Measurements from ENCODE around the gene IQSEC1. TPM values are rescaled to one million over a fixed set of nuclear protein-coding genes. Genes with fewer than 3 reads are reported as not detected.

The IQSEC1 gene
- total RNA-seq, 1 donor from 2014 or later = 81.2 TPM

DNA sequence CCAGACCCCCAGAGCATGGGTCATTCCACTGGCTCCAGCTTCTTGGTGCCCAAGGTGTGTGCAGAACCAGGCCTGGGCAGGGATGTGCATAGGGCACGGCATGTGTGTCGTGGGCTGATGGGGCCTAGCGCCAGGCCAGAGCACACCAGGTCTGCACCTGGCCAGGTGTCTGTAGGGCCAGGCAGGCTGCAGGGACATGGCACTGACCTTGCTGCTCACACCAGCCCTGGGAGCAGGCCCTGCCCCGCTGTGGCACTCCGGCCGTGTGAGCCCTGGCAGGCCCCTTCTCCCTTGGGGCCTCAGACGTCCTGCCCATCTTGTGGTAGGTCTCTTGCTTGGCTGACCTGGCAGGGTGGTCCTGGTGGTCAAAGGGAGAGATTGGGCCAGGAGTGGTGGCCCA, 147.6 kb downstream of the IQSEC1 start:
- DNase-seq (ENCODE audit: missing footprints) = no peak
- intact Hi-C loops (cut with DNase I) = no loop called here
- no peak for ATAC-seq

DNA sequence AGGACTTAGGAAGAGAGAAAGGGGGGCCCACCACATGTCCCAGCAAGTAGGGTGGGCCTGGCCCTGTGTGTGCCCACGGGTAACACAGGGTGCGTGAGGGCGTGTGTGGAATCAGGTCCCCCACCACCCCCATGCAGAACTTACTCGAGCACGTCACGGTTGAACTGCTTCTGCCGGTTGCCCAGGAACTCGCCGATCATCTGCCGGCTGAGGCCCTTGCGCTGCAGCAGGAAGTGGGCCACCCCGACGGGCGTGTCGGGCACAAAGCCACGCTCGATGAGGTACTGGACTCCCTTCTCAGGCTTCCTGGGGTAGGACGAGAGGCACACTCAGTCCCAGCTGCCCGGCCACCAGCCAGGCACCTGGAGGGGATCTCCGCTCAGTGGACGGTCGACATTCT, 148.8 kb downstream of the IQSEC1 start:
- intact Hi-C loops (cut with DNase I) = no loop called here
- DNase-seq (ENCODE audit: missing footprints) (no peak), ATAC-seq (no peak)

DNA sequence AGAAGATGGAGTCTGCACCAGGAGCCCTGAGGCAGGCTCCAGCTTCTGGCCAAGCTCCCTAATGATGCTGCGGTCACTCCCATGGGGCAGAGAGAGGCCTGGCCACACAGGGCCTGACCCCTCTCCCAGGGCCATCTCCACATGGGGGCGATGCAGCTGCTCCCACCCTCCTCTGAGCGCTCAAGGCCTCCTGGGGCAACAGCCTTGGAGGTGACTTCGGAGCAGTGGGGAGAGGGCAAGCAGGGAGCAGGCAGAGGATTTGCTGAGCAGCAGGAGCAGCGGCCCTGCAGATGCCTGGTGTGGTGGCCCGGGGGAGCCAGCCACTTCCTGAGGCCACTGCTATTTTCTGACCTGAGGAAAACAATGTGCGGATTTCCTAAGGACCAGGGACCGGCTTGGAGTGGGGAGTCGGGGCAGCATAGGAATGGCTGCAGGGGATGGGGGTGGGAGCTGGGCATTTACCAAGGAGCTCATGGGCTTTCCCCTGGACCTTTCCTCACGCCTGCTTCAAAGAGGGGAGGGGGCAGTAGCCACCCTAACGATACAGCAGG, 150.3 kb downstream of the IQSEC1 start:
- DNase-seq (ENCODE audit: missing footprints) (no peak), ATAC-seq (no peak)
- intact Hi-C loops (cut with DNase I) = no loop called here

DNA sequence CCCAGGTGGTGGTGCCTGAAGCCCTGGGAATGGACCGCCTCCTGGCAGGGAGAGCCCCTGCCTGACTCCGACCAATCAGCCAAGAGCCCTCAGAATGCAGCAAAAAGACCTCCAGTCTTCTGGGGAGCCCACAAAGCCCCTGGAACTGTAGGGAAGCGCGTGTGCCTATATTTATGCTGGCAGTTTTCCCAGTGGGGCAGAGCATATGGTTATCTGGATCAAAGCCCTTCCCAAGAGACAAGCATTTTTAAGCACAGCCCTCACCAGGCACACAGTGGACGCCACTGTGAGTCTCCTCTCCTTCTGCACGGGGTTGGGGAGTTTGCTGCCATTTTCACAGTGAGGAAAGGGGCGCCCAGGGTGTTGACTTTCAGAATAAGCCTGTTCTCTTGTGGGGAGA, 150.9 kb downstream of the IQSEC1 start:
- no peak for DNase-seq (ENCODE audit: missing footprints)
- intact Hi-C loops (cut with DNase I) = no loop called here
- no peak for ATAC-seq

DNA sequence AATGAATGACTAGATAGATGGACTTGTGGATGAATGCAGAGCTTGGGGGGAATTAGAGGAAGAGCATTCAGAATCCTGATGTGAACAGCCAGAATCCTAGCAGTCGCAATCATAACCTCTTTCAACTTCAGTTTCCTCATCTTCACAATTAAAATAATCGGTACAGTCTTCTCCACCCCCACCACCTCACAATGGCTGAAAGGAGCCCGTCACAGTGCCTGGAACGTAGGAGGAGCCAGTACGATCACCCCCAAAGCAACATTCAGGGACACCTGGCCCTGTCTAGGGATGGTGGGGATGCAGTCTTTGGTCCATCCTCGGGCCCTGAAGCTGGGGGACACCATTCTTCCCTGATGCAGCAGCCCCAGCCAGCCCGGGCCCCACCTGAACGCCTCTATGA, 151.5 kb downstream of the IQSEC1 start:
- intact Hi-C loops (cut with DNase I) = no loop called here
- ATAC-seq (no peak), DNase-seq (ENCODE audit: missing footprints) (no peak)

DNA sequence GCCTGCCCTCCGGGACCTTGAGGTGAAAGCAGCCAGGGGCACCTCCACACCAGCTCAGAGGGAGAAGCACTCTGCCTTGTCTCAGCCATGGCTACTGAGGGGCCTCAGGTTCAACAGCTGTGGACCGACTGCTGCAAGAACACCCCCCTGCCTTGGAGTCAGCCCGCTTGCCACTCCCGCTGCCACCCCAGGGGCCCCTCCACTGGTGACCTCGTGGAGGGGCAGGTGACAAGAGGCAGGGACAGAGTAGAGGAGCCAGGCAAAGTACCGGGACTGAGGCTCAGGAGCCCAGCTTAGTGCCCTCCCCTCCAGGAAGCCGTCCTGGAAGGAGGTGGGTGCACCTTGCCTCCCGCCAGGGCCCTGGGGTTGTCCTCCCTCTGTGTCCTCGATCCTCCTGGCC, 152.3 kb downstream of the IQSEC1 start:
- intact Hi-C loops (cut with DNase I) = no loop called here
- ATAC-seq (no peak), DNase-seq (ENCODE audit: missing footprints) (no peak)

DNA sequence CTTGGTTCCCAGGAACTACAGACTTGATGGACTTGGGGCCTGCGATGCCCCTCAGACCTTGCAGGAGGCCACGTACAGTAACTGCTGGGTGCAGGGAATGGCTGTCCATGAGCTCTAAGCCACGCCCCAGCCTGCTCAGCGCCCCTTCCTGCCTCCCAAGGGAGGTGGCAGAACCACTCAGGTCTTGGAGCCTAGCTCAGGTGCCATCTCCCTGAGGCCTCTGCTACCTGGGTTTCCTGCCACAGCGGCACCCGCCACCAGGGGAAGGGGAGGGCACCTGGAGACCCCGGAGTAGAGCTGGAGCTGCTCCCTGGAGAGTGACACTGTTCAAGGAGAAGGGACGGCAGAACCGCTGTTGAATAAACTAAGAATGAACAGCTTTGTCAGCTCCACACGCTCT, 154.0 kb downstream of the IQSEC1 start:
- DNase-seq (ENCODE audit: missing footprints) = no peak
- intact Hi-C loops (cut with DNase I) = no loop called here
- ATAC-seq = no peak

DNA sequence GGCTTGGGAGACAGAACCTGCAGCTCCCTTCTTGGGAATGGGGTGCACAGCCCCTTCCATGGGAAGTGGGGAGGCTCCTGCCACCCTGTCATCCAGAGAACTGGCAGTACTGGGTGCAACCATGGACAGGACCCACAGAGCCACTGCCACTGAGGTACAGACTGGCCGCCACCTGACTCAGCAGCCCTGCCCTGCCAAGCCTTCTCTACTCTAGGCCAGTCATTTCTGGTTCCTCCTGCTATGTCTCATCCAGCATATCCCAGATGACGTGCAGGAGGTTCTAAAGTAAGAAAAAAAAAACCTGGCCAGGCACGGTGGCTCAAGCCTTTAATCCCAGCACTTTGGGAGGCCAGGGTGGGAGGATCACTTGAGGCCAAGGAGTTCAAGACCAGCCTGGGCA, 155.0 kb downstream of the IQSEC1 start:
- DNase-seq (ENCODE audit: missing footprints) (no peak), ATAC-seq (no peak)
- intact Hi-C loops (cut with DNase I) = no loop called here

DNA sequence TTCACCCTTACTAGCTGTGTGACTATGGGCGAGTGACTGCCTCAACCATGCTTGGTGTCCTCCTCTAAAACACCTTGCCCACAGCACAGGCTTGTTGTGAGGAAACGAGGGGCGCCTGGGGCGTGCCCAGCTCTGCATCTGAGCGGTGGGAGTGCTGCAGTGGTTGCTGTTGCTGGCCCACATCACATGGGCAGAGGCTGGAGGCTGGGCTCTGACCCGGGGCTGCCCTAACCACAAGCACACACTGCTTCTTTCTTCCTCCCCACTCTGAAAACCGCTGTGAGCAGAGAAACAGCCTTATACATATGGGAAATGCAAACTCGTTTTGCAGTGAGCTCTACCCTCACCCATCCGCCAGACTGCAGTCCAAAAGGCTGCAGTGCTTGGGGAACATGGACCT, 157.1 kb downstream of the IQSEC1 start:
- no peak for ATAC-seq
- intact Hi-C loops (cut with DNase I) = no loop called here
- DNase-seq (ENCODE audit: missing footprints) = no peak

DNA sequence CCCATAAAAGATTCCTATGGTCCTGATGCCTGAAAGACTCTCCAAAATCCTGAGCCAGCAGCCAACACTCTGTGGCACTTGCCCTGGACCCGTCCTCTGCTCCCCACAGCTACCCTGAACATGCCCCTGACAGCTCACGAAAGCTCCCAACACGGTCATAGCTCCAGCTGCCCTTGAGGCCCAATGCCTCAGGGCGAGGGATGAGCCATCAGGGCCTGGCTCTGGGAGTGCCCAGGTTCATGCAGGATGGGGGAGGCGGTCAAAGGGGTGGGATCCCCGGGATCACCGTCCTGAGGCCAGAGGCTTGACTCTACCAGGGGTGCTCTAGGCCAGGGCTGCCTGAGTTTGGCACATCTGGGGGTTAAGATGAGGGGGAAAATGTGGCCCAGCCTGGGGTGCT, 159.1 kb downstream of the IQSEC1 start:
- intact Hi-C loops (cut with DNase I) = no loop called here
- DNase-seq (ENCODE audit: missing footprints) (no peak), ATAC-seq (no peak)

DNA sequence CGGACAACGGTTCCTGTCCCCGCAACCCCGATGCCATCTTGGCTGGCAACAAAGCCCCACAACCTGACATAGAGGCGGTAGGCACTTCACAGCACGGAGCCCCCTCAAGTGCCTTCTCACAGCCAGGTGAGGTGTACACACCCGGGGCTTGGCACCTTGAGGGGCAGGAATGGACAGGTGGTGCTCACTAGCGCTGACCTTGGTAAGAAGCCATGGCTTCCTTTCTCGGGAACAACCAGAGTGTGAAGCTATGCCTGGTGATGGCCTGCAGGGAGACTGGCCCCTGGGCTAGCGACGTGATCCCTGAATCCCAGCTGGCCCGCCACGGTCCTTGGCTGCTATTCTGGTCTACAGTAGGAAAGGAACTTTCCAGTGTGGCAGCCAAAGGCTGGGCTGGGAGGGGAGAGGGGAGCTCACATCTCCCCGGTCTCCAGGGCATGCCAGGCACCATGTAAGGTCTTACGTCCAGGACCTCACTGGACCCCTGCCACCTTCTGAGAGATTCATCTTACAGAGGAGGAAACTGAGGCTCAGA, 161.3 kb downstream of the IQSEC1 start:
- peak; percentile 53 for DNase-seq (ENCODE audit: missing footprints)
- ATAC-seq = no peak
- intact Hi-C loops (cut with DNase I) = no loop called here

DNA sequence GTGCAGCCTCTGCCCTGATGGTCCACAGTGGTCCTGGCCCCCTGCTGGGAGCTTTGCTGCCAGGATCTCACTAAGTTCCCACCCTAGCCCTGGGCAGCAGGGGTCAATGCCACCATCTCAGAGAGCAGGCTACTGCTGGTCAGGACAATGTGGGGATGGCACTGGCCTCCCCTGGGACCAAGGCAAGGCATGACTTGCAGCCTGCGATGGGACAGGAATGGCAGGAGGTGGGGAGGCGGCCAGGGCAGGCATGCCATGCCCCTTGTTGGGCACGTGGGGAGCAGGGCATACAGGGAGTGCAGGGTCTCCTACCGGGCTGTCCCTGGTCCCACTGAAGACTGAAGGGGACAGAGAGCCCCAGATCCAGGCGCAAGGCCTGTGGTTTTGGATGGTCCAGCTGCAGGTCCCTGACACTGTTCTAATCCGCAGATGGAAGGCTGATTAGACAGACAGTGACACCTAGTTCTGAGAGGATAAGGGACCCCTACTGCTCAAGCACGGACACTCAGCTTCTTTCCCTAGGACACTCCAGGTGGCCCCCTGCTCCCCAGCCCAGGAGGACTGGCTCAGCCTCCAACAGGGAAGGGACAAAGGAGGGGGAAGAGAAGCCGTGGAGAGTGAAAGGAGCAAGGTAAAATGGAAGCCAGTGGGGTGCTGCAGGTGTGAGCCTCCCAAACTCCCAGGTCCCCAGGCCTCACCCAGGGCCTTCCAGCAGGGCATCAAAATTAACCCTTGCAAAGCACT, 162.7 kb downstream of the IQSEC1 start:
- DNase-seq (ENCODE audit: missing footprints) (no peak), ATAC-seq (no peak)
- intact Hi-C loops (cut with DNase I) = no loop called here

DNA sequence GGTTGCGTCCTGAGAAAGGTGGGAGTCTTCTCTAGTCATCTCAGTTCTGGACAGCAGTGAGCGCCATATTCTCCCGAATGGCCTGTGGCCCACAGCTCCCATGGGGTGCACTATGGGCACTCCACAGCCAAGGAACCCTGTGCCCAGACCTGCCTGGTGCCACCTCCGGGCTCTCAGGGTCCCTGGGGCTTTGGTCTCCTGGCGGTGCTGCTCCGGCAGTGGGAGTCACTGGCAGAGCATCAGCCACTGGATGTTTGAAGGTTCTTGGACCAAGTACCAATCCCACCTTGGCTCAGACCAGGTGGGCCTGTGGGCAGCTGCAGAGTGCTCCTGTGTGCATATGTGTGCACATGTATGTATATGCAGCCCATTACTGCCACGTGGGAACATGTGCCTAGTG, 163.5 kb downstream of the IQSEC1 start:
- intact Hi-C loops (cut with DNase I) = no loop called here
- ATAC-seq (no peak), DNase-seq (ENCODE audit: missing footprints) (peak; percentile 55)

DNA sequence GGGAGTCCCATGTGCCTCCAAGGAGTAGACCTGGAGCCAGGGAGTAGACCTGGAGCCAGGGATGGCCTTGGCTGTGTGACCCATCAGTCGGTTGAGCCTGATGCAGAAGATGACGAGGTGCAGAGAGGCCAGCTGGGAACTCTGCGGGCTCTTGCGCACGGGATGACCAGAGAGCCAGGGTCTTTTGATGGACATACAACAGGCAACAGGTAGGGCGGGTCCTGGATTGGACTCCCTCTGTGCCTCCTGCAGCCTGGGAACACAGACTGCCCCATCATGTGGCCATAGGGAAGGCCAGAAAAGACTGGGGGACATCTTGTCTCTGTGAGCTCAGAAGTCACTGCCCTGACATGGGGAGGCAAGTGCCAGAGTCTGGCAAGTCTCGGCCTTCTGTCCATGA, 164.4 kb downstream of the IQSEC1 start:
- ATAC-seq = no peak
- intact Hi-C loops (cut with DNase I) = no loop called here
- peak; percentile 45 for DNase-seq (ENCODE audit: missing footprints)

DNA sequence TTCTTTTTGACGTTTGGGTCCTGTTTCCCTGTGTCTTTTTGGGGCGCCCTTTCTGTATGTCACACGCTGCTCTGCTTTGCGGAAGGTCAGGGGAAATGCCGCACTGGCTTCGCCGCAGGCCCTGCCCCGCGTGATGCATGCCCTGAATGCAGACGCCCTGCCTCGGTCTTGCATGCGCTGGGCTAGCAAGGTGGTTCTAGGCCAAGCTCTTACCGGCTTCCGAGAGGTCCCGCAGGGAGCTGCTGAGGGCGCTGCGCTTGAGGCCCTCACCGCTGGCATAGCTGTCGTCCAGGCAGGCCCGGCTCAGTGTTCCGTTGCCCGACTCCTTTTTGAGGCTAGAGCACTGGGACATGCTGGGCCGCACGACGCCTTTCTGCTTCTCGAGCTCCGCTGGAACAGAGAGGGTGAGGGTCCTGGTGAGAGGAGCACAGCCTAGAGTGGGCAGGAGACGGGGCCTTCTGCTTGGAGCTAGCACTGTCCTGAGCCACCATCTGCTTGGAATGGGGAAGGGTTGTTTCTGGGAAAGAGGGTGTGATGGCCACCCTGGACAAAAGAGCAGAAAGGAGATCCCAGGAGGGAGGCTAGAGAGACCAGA, 165.0 kb downstream of the IQSEC1 start:
- intact Hi-C loops (cut with DNase I) = no loop called here
- peak; percentile 27 for DNase-seq (ENCODE audit: missing footprints)

DNA sequence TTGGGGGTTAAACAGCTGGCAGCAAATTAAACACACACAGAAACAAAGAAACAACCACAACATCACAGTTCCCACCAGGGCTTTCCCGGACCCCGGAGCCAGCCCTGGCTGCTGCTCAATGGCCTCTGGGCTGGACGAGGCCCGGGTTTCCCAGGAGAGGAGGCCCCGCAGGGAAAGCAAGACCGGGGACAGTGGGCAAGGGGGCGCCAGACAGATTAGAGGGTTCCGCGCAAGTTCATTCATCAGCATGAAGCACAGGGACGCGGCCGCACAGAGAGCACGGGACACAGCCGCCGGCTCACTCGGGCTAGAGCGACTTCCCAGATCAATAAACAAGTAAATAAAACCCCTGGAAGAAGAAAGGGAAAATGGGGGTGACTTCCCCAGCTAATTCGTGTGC, 165.5 kb downstream of the IQSEC1 start:
- no peak for ATAC-seq
- intact Hi-C loops (cut with DNase I) = no loop called here
- DNase-seq (ENCODE audit: missing footprints) = peak; percentile 33

More for the DNA sequence above, 165.0 kb downstream of the IQSEC1 start:
- ATAC-seq = no peak

DNA sequence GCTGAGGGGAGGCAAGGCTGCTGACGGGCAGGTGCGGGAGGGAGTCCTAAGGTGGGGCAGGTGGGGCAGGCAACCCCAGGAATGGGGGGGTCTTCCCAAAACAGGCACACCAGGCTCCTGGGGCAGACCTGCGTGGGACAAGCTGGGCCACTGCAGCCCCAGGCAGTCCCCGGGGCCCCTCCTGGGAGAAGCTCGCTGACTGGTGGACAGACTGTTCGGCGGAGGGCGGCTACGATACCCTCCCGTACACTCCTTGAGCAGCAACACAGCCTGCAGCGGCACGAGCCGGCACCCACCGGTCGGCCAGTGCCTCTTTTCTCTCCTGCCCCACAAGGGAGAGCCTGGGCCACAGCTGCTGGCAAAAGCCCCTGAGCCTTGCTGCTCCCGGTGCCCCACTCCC, 165.9 kb downstream of the IQSEC1 start:
- intact Hi-C loops (cut with DNase I) = no loop called here
- DNase-seq (ENCODE audit: missing footprints) (peak; percentile 56), ATAC-seq (no peak)

DNA sequence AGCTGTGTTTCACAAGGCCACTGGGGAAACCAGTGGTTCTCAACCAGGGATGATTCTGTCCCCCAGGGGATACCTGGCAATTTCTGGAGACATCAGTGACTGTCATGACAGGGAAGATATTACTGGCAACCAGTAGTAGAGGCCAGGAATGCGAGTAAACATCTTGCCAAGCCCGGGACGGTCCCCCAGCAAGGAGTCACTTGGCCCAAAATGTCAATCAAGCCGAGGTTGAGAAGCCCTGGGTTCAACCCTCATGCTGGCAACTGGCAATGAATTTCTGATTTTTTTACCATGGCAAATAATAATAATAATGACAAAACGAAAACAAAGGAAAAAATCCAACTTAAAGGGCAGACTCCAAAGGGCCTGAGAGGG, 166.3 kb downstream of the IQSEC1 start:
- intact Hi-C loops (cut with DNase I) = no loop called here
- ATAC-seq = no peak
- DNase-seq (ENCODE audit: missing footprints) = peak; percentile 41

DNA sequence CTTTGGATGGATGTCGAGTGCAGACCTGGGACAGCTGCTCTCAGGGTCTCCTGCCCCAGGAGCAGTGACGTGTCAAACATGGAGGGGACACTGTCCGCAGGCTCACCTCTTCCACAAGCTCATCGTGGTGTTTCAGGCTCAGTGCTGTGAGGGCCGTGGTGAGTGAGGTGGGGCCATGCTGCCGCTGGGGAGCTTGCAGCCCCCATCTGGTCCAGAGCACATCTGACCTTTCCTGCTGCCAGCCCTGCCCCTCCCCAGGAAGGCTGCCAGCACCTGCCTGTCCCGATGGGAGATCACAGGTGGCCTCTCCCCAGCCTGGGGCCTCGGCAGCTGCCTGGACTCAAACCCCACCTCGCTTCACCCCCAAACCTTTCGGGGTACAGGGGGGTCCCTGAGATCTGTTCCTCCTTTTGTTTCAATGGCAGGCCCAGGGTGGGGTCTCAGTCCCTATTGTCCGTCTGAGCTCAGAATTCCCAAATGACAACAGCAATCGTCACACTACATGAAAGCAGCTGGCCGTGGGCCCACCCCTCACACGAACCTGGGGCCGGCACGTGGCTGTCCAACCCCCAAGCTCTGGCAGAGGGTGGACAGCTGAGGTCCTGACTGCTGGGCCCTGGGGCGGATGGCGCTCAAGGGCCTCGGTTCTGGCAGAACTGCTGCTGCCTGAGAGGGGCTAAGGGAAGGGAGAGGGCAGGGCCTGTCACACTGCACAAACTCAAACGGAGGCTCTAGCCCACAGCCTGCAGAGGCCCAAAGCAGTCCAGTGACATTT, 166.9 kb downstream of the IQSEC1 start:
- ATAC-seq (no peak), DNase-seq (ENCODE audit: missing footprints) (peak; percentile 45)
- intact Hi-C loops (cut with DNase I) = no loop called here
